K562 (cell line): ENCODE measurements around the gene ARPC2. TPM values are rescaled to one million over a fixed set of nuclear protein-coding genes. Genes with fewer than 3 reads are reported as not detected.
A peak's percentile ranks its signal among the peaks of the same experiment; 100 is the strongest.

Experiments used
- ATAC-seq: fragments of 200-7000 bp; cut with Tn5 transposase; 3 replicates; pipeline ENCODE4 v1.9.1; 2020; ENCODE audit warnings: moderate library complexity
- BruUV-seq: library from RNA; stranded (reverse); fragments of 400-500 nt; replicated peaks from 2 replicates; lab custom pipeline; 2021; lab: Mats Ljungman, UMichigan
- CTCF ChIA-PET: fragments of 300-600 bp; formaldehyde crosslinking; extraction: SDS; loops from one replicate; lab custom pipeline; 2021; ENCODE audit warnings: low intra/inter-chr PET ratio; lab: Yijun Ruan, JAX
- POLR2A ChIA-PET: fragments of 300-600, 350-650 bp; sonication (Branson Sonifier 250); formaldehyde crosslinking; extraction: SDS; loops from one replicate; lab custom pipeline; 2021; ENCODE audit warnings: antibody characterized with exemption, inconsistent platforms; lab: Yijun Ruan, JAX
- DNase-seq, 4 experiments: peaks; one replicate each; pipeline versions ENCODE4 v3.0.0 to v3.0.0-alpha.2; 2011 to 2018; ENCODE audit warnings: low spot score in 3 of 4, mixed read lengths in 3 of 4; ENCODE audit errors: extremely low read depth in 1 of 4
- FAIRE-seq: peaks from 2 replicates; lab custom pipeline; 2011; peaks lifted over from hg19 to GRCh38; lab: Jason Lieb, UNC
- H2AFZ ChIP-seq: 2 replicates; pipeline ENCODE4 v1.6.0; 2011; ENCODE audit warnings: low read depth, low read length, control low read depth, inconsistent platforms
- H3K27ac ChIP-seq: fragments of 200-600 bp; 3 replicates; pipeline ENCODE4 v1.8.0; 2011; ENCODE audit warnings: low read depth, mild to moderate bottlenecking, control low read depth, inconsistent platforms, low read length, moderate library complexity, mixed read lengths; ENCODE audit errors: extremely low read depth
- H3K27me3 ChIP-seq, 2 experiments: fragments of 300-600 bp in 1 of 2; 2 replicates in 1 of 2; 3 replicates in 1 of 2; pipeline versions ENCODE4 v1.6.0 to v1.8.0; 2011; ENCODE audit warnings: inconsistent platforms in 2 of 2, low read length in 2 of 2, mild to moderate bottlenecking in 1 of 2, mixed read lengths in 1 of 2, moderate library complexity in 1 of 2; ENCODE audit not compliant: control insufficient read depth in 2 of 2, insufficient read depth in 2 of 2
- H3K36me3 ChIP-seq: fragments of 300-600 bp; 3 replicates; pipeline ENCODE4 v1.8.0; 2011; ENCODE audit warnings: mild to moderate bottlenecking, low read length, inconsistent platforms; ENCODE audit not compliant: control insufficient read depth, insufficient read depth
- H3K4me1 ChIP-seq, 2 experiments: fragments of 200-600 bp in 1 of 2; replicated peaks in 1 of 2; 2 replicates in 1 of 2; 3 replicates in 1 of 2; pipeline versions ENCODE4 v1.5.1 to v1.8.0; 2011; ENCODE audit warnings: inconsistent platforms in 2 of 2, low read length in 2 of 2, mild to moderate bottlenecking in 1 of 2, mixed read lengths in 1 of 2, moderate library complexity in 1 of 2; ENCODE audit not compliant: control insufficient read depth in 2 of 2, insufficient read depth in 2 of 2
- H3K4me2 ChIP-seq: 2 replicates; pipeline ENCODE4 v1.6.1; 2011; ENCODE audit warnings: low read length, control low read depth, inconsistent platforms, mixed read lengths; ENCODE audit not compliant: insufficient read depth
- H3K4me3 ChIP-seq: fragments of 200-600 bp; sonication (generic), shearing (Covaris generic); 2 replicates; pipeline ENCODE4 v1.5.1; 2016; ENCODE audit warnings: control low read depth, inconsistent platforms
- H3K79me2 ChIP-seq: fragments of 200-600 bp; 3 replicates; pipeline ENCODE4 v1.8.0; 2011; ENCODE audit warnings: low read length, inconsistent platforms; ENCODE audit not compliant: control insufficient read depth, insufficient read depth
- H3K9ac ChIP-seq, 2 experiments: 2 replicates each; pipeline versions ENCODE4 v1.6.0 to v1.6.1; 2011; ENCODE audit warnings: low read depth in 2 of 2, low read length in 2 of 2, control low read depth in 1 of 2, inconsistent platforms in 1 of 2, mild to moderate bottlenecking in 1 of 2, mixed read lengths in 1 of 2; ENCODE audit not compliant: insufficient read depth in 1 of 2
- H3K9me1 ChIP-seq: one replicate; pipeline ENCODE4 v1.6.0; 2011; ENCODE audit warnings: inconsistent platforms, mild to moderate bottlenecking, low read length, moderate library complexity; ENCODE audit not compliant: control insufficient read depth, insufficient read depth
- H3K9me3 ChIP-seq: replicated peaks from 2 replicates; pipeline ENCODE4 v1.5.1; 2011; ENCODE audit warnings: low read depth, low read length, inconsistent platforms; ENCODE audit not compliant: control insufficient read depth, insufficient read depth
- H4K20me1 ChIP-seq: replicated peaks from 2 replicates; pipeline ENCODE4 v1.6.1; 2011; ENCODE audit warnings: low read length, inconsistent platforms, mixed read lengths; ENCODE audit not compliant: control insufficient read depth, insufficient read depth
- CBFB ChIP-seq: sonication (generic); formaldehyde crosslinking; IDR thresholded peaks from 2 replicates; pipeline ENCODE4 v1.4.0; 2020; ENCODE audit warnings: mild to moderate bottlenecking, missing genetic modification reagents
- E2F4 ChIP-seq: sonication (generic); formaldehyde crosslinking; IDR thresholded peaks from 2 replicates; pipeline ENCODE4 v1.8.0; 2022; ENCODE audit warnings: mild to moderate bottlenecking, low read depth, missing genetic modification reagents
- KAT2B ChIP-seq: IDR thresholded peaks from one replicate; pipeline ENCODE4 v1.6.1; 2012; ENCODE audit warnings: low read depth, mild to moderate bottlenecking, control low read depth, inconsistent platforms, low read length, moderate library complexity
- NONO ChIP-seq, 2 experiments: fragments of 200-400 bp in 1 of 2; fragments of 450-650 bp in 1 of 2; formaldehyde crosslinking in 1 of 2; IDR thresholded peaks; 2 replicates each; pipeline ENCODE4 v1.6.1; 2017; ENCODE audit warnings: low read depth in 2 of 2, mild to moderate bottlenecking in 2 of 2, moderate library complexity in 2 of 2, low read length in 1 of 2
- POLR2B ChIP-seq: fragments of 450-650 bp; IDR thresholded peaks from 2 replicates; pipeline ENCODE4 v1.6.1; 2018; ENCODE audit warnings: low read depth; ENCODE audit not compliant: partially characterized antibody
- POLR2G ChIP-seq: fragments of 200-400 bp; formaldehyde crosslinking; IDR thresholded peaks from 2 replicates; pipeline ENCODE4 v1.6.1; 2017; ENCODE audit warnings: low read depth, mild to moderate bottlenecking, antibody characterized with exemption, low read length, moderate library complexity
- RBBP5 ChIP-seq: fragments of 200-600 bp; sonication (generic); IDR thresholded peaks from 2 replicates; pipeline ENCODE4 v1.6.1; 2012; ENCODE audit warnings: borderline replicate concordance, mild to moderate bottlenecking, low read length, control low read depth, inconsistent platforms; ENCODE audit not compliant: insufficient read depth, poor library complexity, severe bottlenecking
- RBFOX2 ChIP-seq: fragments of 200-400 bp; formaldehyde crosslinking; IDR thresholded peaks from 2 replicates; pipeline ENCODE4 v1.6.1; 2017; ENCODE audit warnings: low read depth, mild to moderate bottlenecking, low read length, moderate library complexity
- RBM22 ChIP-seq: fragments of 200-400 bp; formaldehyde crosslinking; IDR thresholded peaks from 2 replicates; pipeline ENCODE4 v1.6.1; 2018; ENCODE audit warnings: low read length, low read depth; ENCODE audit not compliant: poor library complexity, severe bottlenecking
- THAP12 ChIP-seq: fragments of 250-450 bp; sonication (Bioruptor Pico); IDR thresholded peaks from 2 replicates; pipeline ENCODE4 v1.9.0; 2021; ENCODE audit warnings: mild to moderate bottlenecking, inconsistent platforms
- ZBTB33 ChIP-seq: sonication (generic); formaldehyde crosslinking; IDR thresholded peaks from 2 replicates; pipeline ENCODE4 v1.8.1; 2023; ENCODE audit warnings: mild to moderate bottlenecking, missing genetic modification reagents
- WGBS: fragments of 100-300 bp; shearing (Covaris generic); methylation state at CpG from one replicate; pipeline ENCODE4 v1.1.6; 2016; ENCODE audit warnings: low coverage, mixed read lengths; ENCODE audit not compliant: insufficient coverage; ENCODE audit errors: missing lambda C conversion rate; 5-methylcytosine and 5-hydroxymethylcytosine counted together
- in situ Hi-C: fragments of 300-500 bp; cut with MboI; formaldehyde crosslinking; loops from 4 replicates; pipeline ENCODE4 v1.15.0; 2018; ENCODE audit warnings: inconsistent platforms, mixed read lengths
- intact Hi-C: fragments of 100-400 bp; cut with micrococcal nuclease; formaldehyde crosslinking; loops from 2 replicates; pipeline ENCODE4 v1.14.2; 2022
- polyA plus RNA-seq, 8 experiments: library from polyadenylated mRNA; depleted of rRNA in 4 of 8; stranded (reverse) in 5 of 8; unstranded in 3 of 8; fragments of >200 nt; fragmentation: Nextera tagmentation in 2 of 8; fragmentation: Illumina TruSeq in 1 of 8; extraction: Ambion mirVana in 2 of 8; extraction: Trizol in 1 of 8; gene quantifications; 2 replicates each; pipeline versions ENCODE4 v1.2.1 to v1.2.3, GENCODE V29; 2011 to 2014; ENCODE audit warnings: inconsistent platforms in 1 of 8, missing spikeins in 1 of 8
- total RNA-seq, 7 experiments: library from RNA; depleted of rRNA in 6 of 7; stranded (reverse); fragments of >200 nt in 6 of 7; fragmentation: Illumina TruSeq in 2 of 7; extraction: Trizol in 2 of 7; gene quantifications; 2 replicates each; pipeline versions ENCODE4 v1.2.1 to v1.2.3, GENCODE V29; 2011 to 2021; ENCODE audit warnings: low replicate concordance in 1 of 7

ARPC2 gene
- total and polyA plus RNA-seq, 9 of the 15 experiments (the other 6 are each of a cell fraction or from before 2014, with no cell fraction given), result 81.9 to 187 (median 103) TPM

GRCh38 chr2:218278531-218279360 lies 61.8 kb downstream of the ARPC2 start:
- Histone ChIP-seq H3K4me1 (peaks cover 0 to 10% of the 10 kb centered on the region in 2 experiments; a peak in 2 of 5 replicates), H3K36me3 (peaks cover 94% of the 10 kb centered on the region), H3K79me2 (peaks cover 23% of the 10 kb centered on the region), H3K4me3 (no peak overlapping the region), H3K9me1 (no peaks in the 10 kb centered on the region), H4K20me1 (0 out of 2 replicates have a peak, but pooled peaks cover 5% of the 10 kb centered on the region), H3K4me2 (no peak overlapping the region), H3K27me3 (no peaks in the 10 kb centered on the region), H3K9ac (0 out of 4 replicates have a peak overlapping the region, but pooled peaks of 1 of the 2 experiments have one; percentile 55), H3K9me3 (no peaks in the 10 kb centered on the region), H2AFZ (no peak overlapping the region), H3K27ac (no peak overlapping the region)
- DNase-seq, result no peak
- CTCF ChIA-PET, result no interaction called here
- intact Hi-C loops (loop anchor here (10.0 kb wide), 1 partner anchor 366 kb away; no protein-coding TSS in a partner anchor), in situ Hi-C loops (no loop called here)
- TF ChIP-seq RBBP5 (no peak), POLR2G (peak; percentile 44), RBM22 (peak; percentile 15), CBFB (no peak), NONO (IDR thresholded peaks at IDR 0.05; ENCODE audit: low read depth in 2 of 2, low read length in 1 of 2) (no peak), E2F4 (CRISPR knock-in tag) (no peak), POLR2B (no peak), ZBTB33 (CRISPR knock-in tag) (no peak), RBFOX2 (peak; percentile 51), THAP12 (CRISPR knock-in tag) (no peak), KAT2B (no peak)
- POLR2A ChIA-PET, result interaction anchor here (2.7 kb wide), 1 partner anchor 8 kb away, joined by 9 read pairs; no protein-coding TSS in a partner anchor
- 91% methylated on average over 11 of the region's 16 CpGs for WGBS
- ATAC-seq, result no peak
- no TSS peak for BruUV-seq
- no peak for FAIRE-seq
